IMR-90 (cell line): ENCODE measurements around the gene STAT5B. TPM values are rescaled to one million over a fixed set of nuclear protein-coding genes. Genes with fewer than 3 reads are reported as not detected.
A peak's percentile ranks its signal among the peaks of the same experiment; 100 is the strongest.

Source experiments
- ATAC-seq: fragments of 200-7000 bp; cut with Tn5 transposase; 2 replicates; pipeline ENCODE4 v1.9.1; 2020; ENCODE audit warnings: low read depth, mild to moderate bottlenecking, moderate library complexity
- BruUV-seq: library from RNA; stranded (reverse); fragments of 400-500 nt; replicated peaks from 2 replicates; lab custom pipeline; 2021; lab: Mats Ljungman, UMichigan
- CTCF ChIA-PET: fragments of 300-600 bp; formaldehyde crosslinking; extraction: SDS; loops from one replicate; lab custom pipeline; 2021; ENCODE audit warnings: antibody characterized with exemption; lab: Yijun Ruan, JAX
- POLR2A ChIA-PET: fragments of 300-600 bp; sonication (Branson Sonifier 250); formaldehyde crosslinking; loops from one replicate; lab custom pipeline; 2022; ENCODE audit warnings: antibody characterized with exemption; ENCODE audit not compliant: unreplicated experiment; lab: Charles Lee
- DNase-seq: peaks from one replicate; pipeline ENCODE4 v3.0.0; 2013
- H2AFZ ChIP-seq: replicated peaks from 2 replicates; pipeline ENCODE3; 2013; ENCODE audit warnings: low read length, mild to moderate bottlenecking; ENCODE audit not compliant: poor library complexity
- H2AK5ac ChIP-seq: 2 replicates; pipeline ENCODE4 v1.6.1; 2013; ENCODE audit warnings: low read depth, low read length, inconsistent platforms
- H2AK9ac ChIP-seq: replicated peaks from 2 replicates; pipeline ENCODE3; 2013; ENCODE audit warnings: mild to moderate bottlenecking, low read depth, low read length, moderate library complexity; ENCODE audit not compliant: poor library complexity
- H2BK120ac ChIP-seq: 2 replicates; pipeline ENCODE4 v1.6.1; 2013; ENCODE audit warnings: low read depth, low read length, inconsistent platforms
- H2BK15ac ChIP-seq: 3 replicates; pipeline ENCODE4 v1.6.1; 2013; ENCODE audit warnings: low read depth, low read length, inconsistent platforms
- H2BK20ac ChIP-seq: 2 replicates; pipeline ENCODE4 v1.6.1; 2013; ENCODE audit warnings: low read depth, mild to moderate bottlenecking, inconsistent platforms, low read length, moderate library complexity
- H2BK5ac ChIP-seq: 2 replicates; pipeline ENCODE4 v1.6.1; 2013; ENCODE audit warnings: mild to moderate bottlenecking, low read depth, low read length, inconsistent platforms; ENCODE audit not compliant: poor library complexity, severe bottlenecking
- H3K14ac ChIP-seq: replicated peaks from 2 replicates; pipeline ENCODE4 v1.6.1; 2013; ENCODE audit warnings: low read depth, low read length, inconsistent platforms
- H3K18ac ChIP-seq: 2 replicates; pipeline ENCODE4 v1.6.1; 2013; ENCODE audit warnings: low read depth, low read length, control low read depth
- H3K23ac ChIP-seq: 2 replicates; pipeline ENCODE4 v1.6.1; 2013; ENCODE audit warnings: low read depth, low read length, inconsistent platforms
- H3K27ac ChIP-seq: 2 replicates; pipeline ENCODE4 v1.5.1; 2013; ENCODE audit warnings: mild to moderate bottlenecking, control low read depth, low read length; ENCODE audit not compliant: insufficient read depth
- H3K27me3 ChIP-seq: 2 replicates; pipeline ENCODE4 v1.6.1; 2013; ENCODE audit warnings: low read length; ENCODE audit not compliant: control insufficient read depth, insufficient read depth
- H3K36me3 ChIP-seq: 2 replicates; pipeline ENCODE4 v1.6.1; 2013; ENCODE audit warnings: low read length, mixed read lengths; ENCODE audit not compliant: control insufficient read depth, insufficient read depth
- H3K4ac ChIP-seq: 2 replicates; pipeline ENCODE4 v1.6.1; 2013; ENCODE audit warnings: low read depth, low read length, inconsistent platforms
- H3K4me1 ChIP-seq: 2 replicates; pipeline ENCODE4 v1.6.1; 2013; ENCODE audit warnings: low read length, mixed read lengths; ENCODE audit not compliant: control insufficient read depth, insufficient read depth
- H3K4me2 ChIP-seq: 2 replicates; pipeline ENCODE4 v1.6.1; 2013; ENCODE audit warnings: low read depth, mild to moderate bottlenecking, control low read depth, low read length, moderate library complexity
- H3K4me3 ChIP-seq: 2 replicates; pipeline ENCODE4 v1.5.1; 2013; ENCODE audit warnings: low read depth, mild to moderate bottlenecking, control low read depth, low read length, moderate library complexity; ENCODE audit not compliant: insufficient read depth
- H3K56ac ChIP-seq: 2 replicates; pipeline ENCODE4 v1.6.1; 2013; ENCODE audit warnings: low read length, inconsistent platforms; ENCODE audit not compliant: insufficient read depth; ENCODE audit errors: extremely low read depth
- H3K79me1 ChIP-seq, 2 experiments: 2 replicates each; pipeline ENCODE4 v1.6.1; 2013; ENCODE audit warnings: low read length in 2 of 2, inconsistent platforms in 1 of 2, low read depth in 1 of 2
- H3K9ac ChIP-seq: 2 replicates; pipeline ENCODE4 v1.6.1; 2013; ENCODE audit warnings: low read depth, low read length, control low read depth
- H3K9me1 ChIP-seq: 2 replicates; pipeline ENCODE4 v1.6.1; 2013; ENCODE audit warnings: low read length, inconsistent platforms; ENCODE audit not compliant: insufficient read depth
- H3K9me3 ChIP-seq: 2 replicates; pipeline ENCODE4 v1.6.1; 2013; ENCODE audit warnings: low read length; ENCODE audit not compliant: control insufficient read depth, insufficient read depth
- H4K20me1 ChIP-seq: 2 replicates; pipeline ENCODE4 v1.6.1; 2013; ENCODE audit warnings: low read length, inconsistent platforms; ENCODE audit not compliant: insufficient read depth
- H4K5ac ChIP-seq: 2 replicates; pipeline ENCODE4 v1.6.1; 2013; ENCODE audit warnings: mild to moderate bottlenecking, low read depth, low read length, control low read depth
- H4K8ac ChIP-seq, 2 experiments: 2 replicates each; pipeline ENCODE4 v1.6.1; 2013; ENCODE audit warnings: low read depth in 2 of 2, low read length in 2 of 2, control low read depth in 1 of 2, inconsistent platforms in 1 of 2
- H4K91ac ChIP-seq: 2 replicates; pipeline ENCODE4 v1.6.1; 2013; ENCODE audit warnings: low read depth, low read length, inconsistent platforms; ENCODE audit not compliant: insufficient read depth
- CHD1 ChIP-seq: IDR thresholded peaks from 2 replicates; pipeline ENCODE4 v1.6.1; 2012; ENCODE audit warnings: low read depth, low read length, improper control_type of control experiment
- NFE2L2 ChIP-seq: fragments of 150-350 bp; IDR thresholded peaks from 2 replicates; pipeline ENCODE4 v1.6.1; 2016; ENCODE audit warnings: low read depth, mild to moderate bottlenecking, low read length
- WGBS, 2 experiments: methylation state at CpG; one replicate each; pipeline versions ENCODE4 v1.1.5 to v1.1.7; 2013; ENCODE audit warnings: missing lambda C conversion rate in 2 of 2; ENCODE audit not compliant: insufficient read length in 1 of 2; ENCODE audit errors: extremely low coverage in 2 of 2; 5-methylcytosine and 5-hydroxymethylcytosine counted together
- dilution Hi-C: fragments of 300-500 bp; cut with HindIII; formaldehyde crosslinking; loops from one replicate; pipeline ENCODE4 v1.14.3; 2018; ENCODE audit warnings: low sequenced_read_pairs; ENCODE audit not compliant: unreplicated experiment
- in situ Hi-C: fragments of 300-500 bp; cut with MboI; formaldehyde crosslinking; loops from 3 replicates; pipeline ENCODE4 v1.14.3; 2019; ENCODE audit warnings: low sequenced_read_pairs, inconsistent platforms, mixed read lengths
- intact Hi-C: fragments of 100-400 bp; cut with micrococcal nuclease; formaldehyde crosslinking; loops from 2 replicates; pipeline ENCODE4 v1.10.0; 2022
- polyA plus RNA-seq, 3 experiments: library from polyadenylated mRNA; depleted of rRNA; stranded (reverse); fragments of >200 nt; gene quantifications; 2 replicates each; pipeline ENCODE4 v1.2.3, GENCODE V29; 2012; ENCODE audit warnings: low replicate concordance in 1 of 3
- total RNA-seq: library from RNA; depleted of rRNA; stranded (reverse); fragments of >200 nt; gene quantifications from 2 replicates; pipeline ENCODE4 v1.2.3, GENCODE V29; 2012

The STAT5B gene
- total and polyA plus RNA-seq, 2 of the 4 experiments (the other 2 are of a cell fraction) = 24.4 to 29.6 TPM

- ChIA-PET CTCF (no interaction called here), POLR2A (no interaction called here)
- Histone ChIP-seq H4K91ac (no peak overlapping the region), H2BK5ac (peak overlapping the region; percentile 63), H3K23ac (no peak overlapping the region), H2AFZ (no peak overlapping the region), H3K79me1 (peaks cover 25 to 68% of the 10 kb centered on the region in 2 experiments), H3K9ac (no peak overlapping the region), H3K36me3 (no peaks in the 10 kb centered on the region), H3K4ac (no peak overlapping the region), H3K4me3 (no peak overlapping the region), H3K56ac (no peak overlapping the region), H2BK15ac (0 out of 3 replicates have a peak overlapping the region, but pooled peaks have one; percentile 66), H3K4me2 (peak overlapping the region; percentile 36; the same call in 1 of the 2 replicates), H4K8ac (no peak overlapping the region), H2BK20ac (no peak overlapping the region), H2BK120ac (no peak overlapping the region), H3K14ac (no peak overlapping the region), H3K4me1 (no peaks in the 10 kb centered on the region; the same call in 1 of the 2 replicates), H3K9me3 (no peaks in the 10 kb centered on the region), H2AK5ac (no peak overlapping the region), H3K9me1 (peaks cover 3% of the 10 kb centered on the region; the same call in 1 of the 2 replicates), H2AK9ac (no peak overlapping the region), H3K18ac (no peak overlapping the region; the same call in 1 of the 2 replicates), H4K5ac (no peak overlapping the region), H4K20me1 (peaks cover 45% of the 10 kb centered on the region), H3K27ac (no peak overlapping the region), H3K27me3 (no peaks in the 10 kb centered on the region)
- dilution Hi-C loops = no loop called here
- no CpG with 5 or more reads among the region's 4 CpGs for WGBS, 2 experiments
- TF ChIP-seq NFE2L2 (peak; percentile 20; the same call in 1 of the 2 replicates), CHD1 (no peak)
- intact Hi-C loops = no loop called here
- BruUV-seq = no TSS peak
- ATAC-seq = no peak
- in situ Hi-C loops = no loop called here
- DNase-seq = no peak
Observed at GRCh38 chr17:42252597-42253550, 23.3 kb downstream of the STAT5B start.
